Lung (tissue), 12 donors: ENCODE measurements around the gene SLC16A4. TPM values are rescaled to one million over a fixed set of nuclear protein-coding genes. Genes with fewer than 3 reads are reported as not detected.

Experiments
- ATAC-seq: fragments of 200-7000 bp; cut with Tn5 transposase; one replicate; pipeline ENCODE4 v1.9.1; 2020; ENCODE audit warnings: moderate number of reproducible peaks; ENCODE audit not compliant: insufficient read depth, low FRiP score
- DNase-seq, 3 donors: peaks; one replicate each; pipeline ENCODE4 v3.0.0-alpha.2; 2013 to 2017
- H3K27ac ChIP-seq, 2 donors: one replicate each; pipeline ENCODE4 v1.5.1; 2013; ENCODE audit warnings: mild to moderate bottlenecking in 2 of 2, moderate library complexity in 2 of 2, control low read depth in 1 of 2, inconsistent platforms in 1 of 2, low read depth in 1 of 2, low read length in 1 of 2
- H3K27me3 ChIP-seq, 3 donors: one replicate each; pipeline ENCODE4 v1.5.1; 2013; ENCODE audit warnings: low read length in 2 of 3; ENCODE audit not compliant: control insufficient read depth in 3 of 3, insufficient read depth in 3 of 3
- H3K36me3 ChIP-seq, 4 donors: one replicate each; pipeline ENCODE4 v1.5.1; 2013; ENCODE audit warnings: low read length in 4 of 4, mild to moderate bottlenecking in 1 of 4, moderate library complexity in 1 of 4; ENCODE audit not compliant: control insufficient read depth in 4 of 4, insufficient read depth in 4 of 4
- H3K4me1 ChIP-seq, 5 donors: one replicate each; pipeline ENCODE4 v1.5.1; 2013; ENCODE audit warnings: low read length in 5 of 5, mild to moderate bottlenecking in 2 of 5, moderate library complexity in 1 of 5; ENCODE audit not compliant: control insufficient read depth in 5 of 5, insufficient read depth in 5 of 5
- H3K4me3 ChIP-seq: one replicate; pipeline ENCODE4 v1.5.1; 2013; ENCODE audit warnings: mild to moderate bottlenecking, control low read depth, moderate library complexity
- H3K9ac ChIP-seq, 2 donors: one replicate each; pipeline ENCODE4 v1.5.1; 2013; ENCODE audit warnings: low read length in 2 of 2, control low read depth in 1 of 2; ENCODE audit not compliant: insufficient read depth in 1 of 2
- H3K9me3 ChIP-seq, 4 donors: one replicate each; pipeline ENCODE4 v1.5.1; 2013; ENCODE audit warnings: low read length in 3 of 4, mild to moderate bottlenecking in 1 of 4, moderate library complexity in 1 of 4; ENCODE audit not compliant: control insufficient read depth in 4 of 4, insufficient read depth in 3 of 4
- CTCF ChIP-seq: IDR thresholded peaks from 2 replicates; pipeline ENCODE4 v1.5.1; 2012; ENCODE audit warnings: mild to moderate bottlenecking; ENCODE audit errors: control extremely low read depth, extremely low read depth
- WGBS, 2 donors: extraction: QIAGEN DNeasy Blood & Tissue Kit; methylation state at CpG; one replicate each; pipeline ENCODE4 v1.1.7; 2013; 5-methylcytosine and 5-hydroxymethylcytosine counted together
- polyA plus RNA-seq, 2 donors: library from polyadenylated mRNA; stranded (reverse); fragments of 200-250 nt; gene quantifications; one replicate each; pipeline ENCODE4 v1.2.1, GENCODE V29; 2013
- total RNA-seq, 2 donors: library from RNA; depleted of rRNA in 1 of 2; stranded (reverse); fragments of >200 nt in 1 of 2; gene quantifications; one replicate each; pipeline ENCODE4 v1.2.1, GENCODE V29; 2014 to 2021
- donor health status: control.
- donor health status: control.
- donor health status: Bipolar disorder and iron deficiency.
- donor health status: healthy.
- donor health status: DM: yes; HTN: yes; CAD: no.

Gene SLC16A4
- total and polyA plus RNA-seq, 4 donors = 4.6 to 12.0 (median 7.7) TPM

- Histone ChIP-seq H3K9me3 (peaks cover 0 to 6% (median 0%) of the 10 kb centered on the region in 4 donors), H3K27ac (no peak overlapping the region), H3K27me3 (no peaks in the 10 kb centered on the region), H3K4me3 (no peak overlapping the region), H3K4me1 (peaks cover 0 to 8% (median 0%) of the 10 kb centered on the region in 5 donors), H3K36me3 (no peaks in the 10 kb centered on the region), H3K9ac (no peak overlapping the region)
- no peak for TF ChIP-seq CTCF
- ATAC-seq = no peak
- no peak for DNase-seq
- WGBS, 2 donors = 75 to 80% methylated on average over 7 of the region's 7 CpGs
Observed at GRCh38 chr1:110436635-110437034, 45.8 kb upstream of the SLC16A4 start.

DNA sequence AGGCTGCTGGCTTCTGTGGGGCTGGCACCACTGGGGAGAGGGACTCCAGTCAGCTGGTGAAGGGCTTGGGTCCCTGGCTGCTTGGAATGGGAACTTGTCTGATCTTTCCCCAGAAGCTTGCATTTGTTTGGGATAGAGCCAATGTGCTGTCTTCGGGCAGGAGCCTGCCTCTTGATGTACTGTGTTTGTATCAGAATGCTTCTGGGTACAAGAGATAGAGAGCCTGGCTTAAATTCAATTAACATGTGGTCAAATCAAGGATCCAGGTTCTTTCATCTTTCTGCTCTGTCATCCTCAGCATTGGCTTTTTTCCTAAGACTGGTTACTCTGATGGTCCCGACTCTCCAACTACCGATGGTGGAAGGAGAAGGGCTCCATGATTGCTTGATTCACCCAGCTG is 44.1 kb upstream of the SLC16A4 start:
- TF ChIP-seq CTCF = no peak
- Histone ChIP-seq H3K27ac (no peak overlapping the region), H3K9me3 (peaks cover 0 to 6% (median 0%) of the 10 kb centered on the region in 4 donors), H3K36me3 (no peaks in the 10 kb centered on the region), H3K4me1 (peaks cover 0 to 3% (median 0%) of the 10 kb centered on the region in 5 donors), H3K27me3 (no peaks in the 10 kb centered on the region), H3K4me3 (no peak overlapping the region), H3K9ac (no peak overlapping the region)
- ATAC-seq (no peak), DNase-seq (no peak)
- 61 to 66% methylated on average over 3 of the region's 3 CpGs for WGBS, 2 donors

DNA sequence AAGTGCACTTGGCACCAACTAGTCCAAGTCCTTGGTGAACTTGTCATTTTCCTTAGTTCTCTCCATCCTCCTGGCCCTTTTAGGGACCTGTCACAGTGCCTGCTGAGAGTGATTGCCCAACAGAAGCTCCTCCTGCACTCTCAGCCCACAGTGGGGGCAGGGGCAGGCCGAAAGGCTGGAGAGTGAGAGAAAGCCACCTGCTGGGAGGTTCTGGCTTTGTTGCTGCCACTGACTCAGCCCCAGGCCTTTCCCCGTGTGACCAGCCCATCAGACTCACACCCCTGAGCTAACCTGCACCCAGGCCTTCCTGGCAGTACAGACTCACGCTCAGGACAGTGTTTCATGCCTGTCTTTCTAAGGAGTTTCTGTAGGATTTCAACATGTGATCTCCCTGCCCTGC is 43.0 kb upstream of the SLC16A4 start:
- peak overlapping the region in 1 of 2 donors; percentile 33 for H3K27ac ChIP-seq
- H3K9ac ChIP-seq = no peak overlapping the region
- H3K4me3 ChIP-seq = no peak overlapping the region
- TF ChIP-seq CTCF = no peak
- ATAC-seq (peak; percentile 91), DNase-seq (no peak)
- H3K9me3 ChIP-seq = peaks cover 0 to 4% (median 0%) of the 10 kb centered on the region in 4 donors
- no peaks in the 10 kb centered on the region for H3K27me3 ChIP-seq
- H3K36me3 ChIP-seq = no peaks in the 10 kb centered on the region
- peaks cover 0 to 3% (median 0%) of the 10 kb centered on the region in 5 donors for H3K4me1 ChIP-seq
- WGBS, 2 donors = 18 to 24% methylated on average over 3 of the region's 3 CpGs

DNA sequence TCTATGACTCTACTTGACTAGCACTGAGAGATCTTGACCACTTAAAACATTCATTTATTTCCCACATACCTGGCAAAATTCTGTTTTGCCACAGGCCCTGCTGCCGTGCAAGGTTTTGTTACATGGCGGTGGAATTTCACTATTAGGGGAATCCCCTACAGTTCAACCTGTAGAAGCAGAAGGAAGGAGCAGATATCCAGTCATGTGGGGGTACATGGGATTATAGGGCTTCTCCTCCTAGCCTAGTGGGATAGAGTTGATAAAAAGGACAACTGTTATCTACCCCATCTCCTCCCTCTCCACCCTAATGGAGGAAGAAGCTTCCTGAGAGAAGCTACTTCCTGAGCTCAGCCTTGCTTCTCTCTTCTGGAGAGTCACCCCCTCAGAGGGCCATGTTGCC is 42.4 kb upstream of the SLC16A4 start:
- no peaks in the 10 kb centered on the region for H3K36me3 ChIP-seq
- no peaks in the 10 kb centered on the region for H3K27me3 ChIP-seq
- H3K27ac ChIP-seq = peak overlapping the region in 1 of 2 donors; percentile 9
- DNase-seq (no peak), ATAC-seq (no peak)
- H3K9ac ChIP-seq = no peak overlapping the region
- no peak overlapping the region for H3K4me3 ChIP-seq
- no peaks in the 10 kb centered on the region for H3K9me3 ChIP-seq
- peaks cover 0 to 3% (median 0%) of the 10 kb centered on the region in 5 donors for H3K4me1 ChIP-seq
- no peak for TF ChIP-seq CTCF
- WGBS, 2 donors = 43 to 60% methylated on average over 2 of the region's 2 CpGs
